T-cell (primary cell): ENCODE results near the gene GUCA2B. TPM values are rescaled to one million over a fixed set of nuclear protein-coding genes. Genes with fewer than 3 reads are reported as not detected.

Experiments
- ATAC-seq, 4 experiments: fragments of 200-7000 bp in 3 of 4; fragments of 150-1000 bp in 1 of 4; cut with Tn5 transposase; replicated peaks in 1 of 4; 1 replicate in 3 of 4; 2 replicates in 1 of 4; pipeline ENCODE4 v1.10.0; 2021; ENCODE audit warnings: moderate library complexity in 3 of 4, mild to moderate bottlenecking in 2 of 4, moderate number of reproducible peaks in 1 of 4
- CTCF ChIA-PET, 2 donors: fragments of 300-600 bp; sonication (Branson Sonifier 250); formaldehyde crosslinking; loops; one replicate each; lab custom pipeline; 2022; ENCODE audit warnings: antibody characterized with exemption in 2 of 2; lab: Charles Lee
- POLR2A ChIA-PET, 2 donors: fragments of 300-600 bp; sonication (Branson Sonifier 250); formaldehyde crosslinking; loops; one replicate each; lab custom pipeline; 2022; ENCODE audit warnings: antibody characterized with exemption in 2 of 2; lab: Charles Lee
- DNase-seq, 35 experiments: peaks; one replicate each; pipeline versions ENCODE4 v3.0.0 to v3.0.0-alpha.2; 2013 to 2023
- H3K27ac ChIP-seq: one replicate; pipeline ENCODE4 v1.5.1; 2013; ENCODE audit warnings: low read length
- H3K27me3 ChIP-seq, 2 experiments: replicated peaks in 1 of 2; 1 replicate in 1 of 2; 2 replicates in 1 of 2; pipeline versions ENCODE4 v1.6.1 to v1.7.0; 2013; ENCODE audit warnings: low read length in 1 of 2, mixed read lengths in 1 of 2; ENCODE audit not compliant: control insufficient read depth in 2 of 2, insufficient read depth in 2 of 2; ENCODE audit errors: extremely low read depth in 1 of 2
- H3K36me3 ChIP-seq, 2 donors: 1 replicate in 1 of 2; 2 replicates in 1 of 2; pipeline versions ENCODE4 v1.6.1 to v1.7.0; 2013; ENCODE audit warnings: low read length in 1 of 2; ENCODE audit not compliant: control insufficient read depth in 2 of 2, insufficient read depth in 1 of 2; ENCODE audit errors: extremely low read depth in 1 of 2
- H3K4me1 ChIP-seq, 2 experiments: 1 replicate in 1 of 2; 2 replicates in 1 of 2; pipeline versions ENCODE4 v1.6.1 to v1.7.0; 2013; ENCODE audit warnings: low read length in 2 of 2, mixed read lengths in 1 of 2; ENCODE audit not compliant: insufficient read depth in 2 of 2, control insufficient read depth in 1 of 2; ENCODE audit errors: extremely low read depth in 1 of 2
- H3K4me3 ChIP-seq, 2 donors: 1 replicate in 1 of 2; 2 replicates in 1 of 2; pipeline versions ENCODE4 v1.5.1 to v1.7.0; 2013; ENCODE audit warnings: mild to moderate bottlenecking in 2 of 2, low read length in 1 of 2, moderate library complexity in 1 of 2; ENCODE audit not compliant: control insufficient read depth in 1 of 2; ENCODE audit errors: extremely low read depth in 1 of 2
- H3K9me3 ChIP-seq: 2 replicates; pipeline ENCODE4 v1.7.0; 2013
- H3K27ac Mint-ChIP-seq, 2 donors: one replicate each; pipeline ENCODE4 v1.8.0; 2020 to 2021; ENCODE audit warnings: mild to moderate bottlenecking in 2 of 2, mixed read lengths in 2 of 2
- H3K27me3 Mint-ChIP-seq, 2 donors: one replicate each; pipeline ENCODE4 v1.8.0; 2021 to 2022; ENCODE audit warnings: mixed read lengths in 2 of 2
- H3K36me3 Mint-ChIP-seq: one replicate; pipeline ENCODE4 v1.8.0; 2021; ENCODE audit warnings: mixed read lengths
- H3K4me1 Mint-ChIP-seq, 3 donors: one replicate each; pipeline ENCODE4 v1.8.0; 2020 to 2022; ENCODE audit warnings: mixed read lengths in 3 of 3, mild to moderate bottlenecking in 1 of 3
- H3K4me3 Mint-ChIP-seq, 3 donors: one replicate each; pipeline ENCODE4 v1.8.0; 2020 to 2022; ENCODE audit warnings: mild to moderate bottlenecking in 3 of 3, mixed read lengths in 3 of 3, moderate library complexity in 3 of 3
- H3K9me3 Mint-ChIP-seq, 3 donors: one replicate each; pipeline ENCODE4 v1.8.0; 2020 to 2022; ENCODE audit warnings: mixed read lengths in 3 of 3
- WGBS: methylation state at CpG from one replicate; pipeline ENCODE4 v1.1.5; 2013; ENCODE audit warnings: missing lambda C conversion rate; ENCODE audit not compliant: insufficient coverage; 5-methylcytosine and 5-hydroxymethylcytosine counted together
- total RNA-seq, 35 experiments: library from RNA in 6 of 35; stranded (reverse) in 6 of 35; fragments of 120-200 nt in 1 of 35; gene quantifications; one replicate each; pipeline versions ENCODE4 v1.2.1 to v1.2.4 and lab custom pipeline; 2013 to 2026

Gene GUCA2B
- total RNA-seq, 5 donors from 2014 or later (not counting 1 experiment from before 2014, with no cell fraction given), result not detected

- no peaks in the 10 kb centered on the region for H3K36me3 ChIP-seq
- ATAC-seq (no peak), DNase-seq (no peak)
- H3K9me3 Mint-ChIP-seq, result peaks cover 0 to 7% (median 0%) of the 10 kb centered on the region in 3 donors
- CTCF ChIA-PET, result no interaction called here
- H3K4me3 ChIP-seq, result no peak overlapping the region
- H3K4me1 Mint-ChIP-seq, result no peaks in the 10 kb centered on the region
- H3K4me1 ChIP-seq, result no peaks in the 10 kb centered on the region
- peaks cover 14 to 17% of the 10 kb centered on the region in 2 donors for H3K27me3 Mint-ChIP-seq
- POLR2A ChIA-PET, result no interaction called here
- H3K9me3 ChIP-seq, result no peaks in the 10 kb centered on the region
- H3K27me3 ChIP-seq, result peaks cover 0 to 7% of the 10 kb centered on the region in 2 experiments
- no peaks in the 10 kb centered on the region for H3K36me3 Mint-ChIP-seq
- no peak overlapping the region for H3K4me3 Mint-ChIP-seq
- no peak overlapping the region for H3K27ac ChIP-seq
- no peak overlapping the region for H3K27ac Mint-ChIP-seq
- WGBS, result no CpG with 5 or more reads among the region's 1 CpG
Observed at GRCh38 chr1:42118125-42118524, 35.1 kb upstream of the GUCA2B start.

- Mint-ChIP-seq H3K36me3 (no peaks in the 10 kb centered on the region), H3K27ac (no peak overlapping the region), H3K4me1 (no peaks in the 10 kb centered on the region), H3K27me3 (peaks cover 5 to 11% of the 10 kb centered on the region in 2 donors), H3K4me3 (no peak overlapping the region), H3K9me3 (peaks cover 0 to 7% (median 0%) of the 10 kb centered on the region in 3 donors)
- no peak for DNase-seq
- CTCF ChIA-PET, result no interaction called here
- Histone ChIP-seq H3K27ac (no peak overlapping the region), H3K27me3 (peaks cover 0 to 8% of the 10 kb centered on the region in 2 experiments), H3K9me3 (no peaks in the 10 kb centered on the region), H3K36me3 (no peaks in the 10 kb centered on the region), H3K4me1 (no peaks in the 10 kb centered on the region), H3K4me3 (no peak overlapping the region)
- POLR2A ChIA-PET, result interaction anchor here in 1 of 2 donors (0.7 kb wide), 1 partner anchor 50 kb away, joined by 3 read pairs; no protein-coding TSS in a partner anchor
- no peak for ATAC-seq
- whole genome bisulfite sequencing, result no CpG with 5 or more reads among the region's 3 CpGs
Observed at GRCh38 chr1:42122408-42122807, 30.8 kb upstream of the GUCA2B start.

GRCh38 chr1:42125552-42125951 lies 27.7 kb upstream of the GUCA2B start:
- CTCF ChIA-PET, result no interaction called here
- Histone ChIP-seq H3K4me3 (no peak overlapping the region), H3K36me3 (no peaks in the 10 kb centered on the region), H3K27ac (no peak overlapping the region), H3K9me3 (no peaks in the 10 kb centered on the region), H3K27me3 (peaks cover 0 to 3% of the 10 kb centered on the region in 2 experiments), H3K4me1 (no peaks in the 10 kb centered on the region)
- no peak overlapping the region for H3K27ac Mint-ChIP-seq
- peaks cover 0 to 7% (median 0%) of the 10 kb centered on the region in 3 donors for H3K9me3 Mint-ChIP-seq
- WGBS, result 100% methylated on average over 1 of the region's 1 CpG
- no peak overlapping the region for H3K4me3 Mint-ChIP-seq
- ATAC-seq (no peak), DNase-seq (no peak)
- H3K36me3 Mint-ChIP-seq, result no peaks in the 10 kb centered on the region
- H3K4me1 Mint-ChIP-seq, result no peaks in the 10 kb centered on the region
- H3K27me3 Mint-ChIP-seq, result peaks cover 10 to 16% of the 10 kb centered on the region in 2 donors
- POLR2A ChIA-PET, result no interaction called here

GRCh38 chr1:42127767-42128166 lies 25.4 kb upstream of the GUCA2B start:
- ATAC-seq, result no peak

GRCh38 chr1:42128499-42128898 lies 24.7 kb upstream of the GUCA2B start:
- ATAC-seq (no peak), DNase-seq (no peak)
- no peaks in the 10 kb centered on the region for H3K9me3 Mint-ChIP-seq
- no peak overlapping the region for H3K27ac Mint-ChIP-seq
- Histone ChIP-seq H3K27me3 (peaks cover 0 to 3% of the 10 kb centered on the region in 2 experiments), H3K4me3 (no peak overlapping the region), H3K9me3 (no peaks in the 10 kb centered on the region), H3K4me1 (no peaks in the 10 kb centered on the region), H3K27ac (no peak overlapping the region), H3K36me3 (no peaks in the 10 kb centered on the region)
- peaks cover 10 to 12% of the 10 kb centered on the region in 2 donors for H3K27me3 Mint-ChIP-seq
- POLR2A ChIA-PET, result no interaction called here
- H3K4me1 Mint-ChIP-seq, result no peaks in the 10 kb centered on the region
- 86% methylated on average over 2 of the region's 2 CpGs for WGBS
- H3K36me3 Mint-ChIP-seq, result no peaks in the 10 kb centered on the region
- H3K4me3 Mint-ChIP-seq, result no peak overlapping the region
- CTCF ChIA-PET, result interaction anchor here in 1 of 2 donors (0.6 kb wide), 1 partner anchor 859 kb away, joined by 3 read pairs; no protein-coding TSS in a partner anchor

More at GRCh38 chr1:42127767-42128166, 25.4 kb upstream of the GUCA2B start:
- H3K27me3 Mint-ChIP-seq, result peaks cover 10 to 12% of the 10 kb centered on the region in 2 donors
- Histone ChIP-seq H3K36me3 (no peaks in the 10 kb centered on the region), H3K4me3 (no peak overlapping the region), H3K27me3 (peaks cover 0 to 3% of the 10 kb centered on the region in 2 experiments), H3K4me1 (no peaks in the 10 kb centered on the region), H3K27ac (no peak overlapping the region), H3K9me3 (no peaks in the 10 kb centered on the region)
- no peak overlapping the region for H3K27ac Mint-ChIP-seq
- 90% methylated on average over 2 of the region's 6 CpGs for WGBS
- POLR2A ChIA-PET, result no interaction called here
- H3K36me3 Mint-ChIP-seq, result no peaks in the 10 kb centered on the region
- no peak for DNase-seq
- CTCF ChIA-PET, result no interaction called here
- no peak overlapping the region for H3K4me3 Mint-ChIP-seq
- no peaks in the 10 kb centered on the region for H3K4me1 Mint-ChIP-seq
- peaks cover 0 to under 1% (median 0%) of the 10 kb centered on the region in 3 donors for H3K9me3 Mint-ChIP-seq

- Histone ChIP-seq H3K36me3 (no peaks in the 10 kb centered on the region), H3K9me3 (no peaks in the 10 kb centered on the region), H3K4me3 (no peak overlapping the region), H3K27me3 (peaks cover 0 to 3% of the 10 kb centered on the region in 2 experiments), H3K27ac (no peak overlapping the region), H3K4me1 (no peaks in the 10 kb centered on the region)
- no peak for DNase-seq
- Mint-ChIP-seq H3K4me1 (no peaks in the 10 kb centered on the region), H3K36me3 (no peaks in the 10 kb centered on the region), H3K4me3 (no peak overlapping the region), H3K27ac (no peak overlapping the region), H3K9me3 (no peaks in the 10 kb centered on the region), H3K27me3 (peaks cover 8 to 12% of the 10 kb centered on the region in 2 donors)
- ChIA-PET POLR2A (no interaction called here), CTCF (interaction anchor here in 1 of 2 donors (0.6 kb wide), 1 partner anchor 859 kb away, joined by 3 read pairs; no protein-coding TSS in a partner anchor)
- no peak for ATAC-seq
- WGBS, result 83% methylated on average over 1 of the region's 3 CpGs
Observed at GRCh38 chr1:42128964-42129363, 24.2 kb upstream of the GUCA2B start.
